ENCODE results near the gene FAM13A.
"Not testable (repeated sequence)": the region's sequence is repeated elsewhere in the genome, so short reads cannot be mapped to it uniquely, and the experiment has no call there.

FAM13A gene

GRCh38 chr4:88955580-88956380 is 101.2 kb downstream of the FAM13A start:
- no peak for DNase-seq

- DNase-seq = no peak
Observed at GRCh38 chr4:88953400-88953799, 103.6 kb downstream of the FAM13A start.

- DNase-seq = no peak
Observed at GRCh38 chr4:88952081-88952480, 104.9 kb downstream of the FAM13A start.

GRCh38 chr4:88949605-88950004 is 107.4 kb downstream of the FAM13A start:
- DNase-seq = peak; percentile 59

GRCh38 chr4:88940506-88940905 is 116.5 kb downstream of the FAM13A start:
- DNase-seq = no peak

GRCh38 chr4:88939697-88940096 is 117.3 kb downstream of the FAM13A start:
- DNase-seq = no peak

GRCh38 chr4:88938138-88938537 is 118.8 kb downstream of the FAM13A start:
- peak; percentile 23 for DNase-seq

GRCh38 chr4:88937081-88937480 is 119.9 kb downstream of the FAM13A start:
- no peak for DNase-seq

- no peak for DNase-seq
Observed at GRCh38 chr4:88933414-88934160, 123.4 kb downstream of the FAM13A start.

GRCh38 chr4:88928852-88929251 is 128.1 kb downstream of the FAM13A start:
- DNase-seq = no peak

GRCh38 chr4:88927420-88927819 is 129.6 kb downstream of the FAM13A start:
- DNase-seq = no peak

- DNase-seq = no peak
Observed at GRCh38 chr4:88919056-88919455, 137.9 kb downstream of the FAM13A start.

- DNase-seq = not testable (repeated sequence)
Observed at GRCh38 chr4:88913181-88913580, 143.8 kb downstream of the FAM13A start.

- DNase-seq = no peak
Observed at GRCh38 chr4:88911246-88912212, 145.5 kb downstream of the FAM13A start.

- no peak for DNase-seq
Observed at GRCh38 chr4:88910101-88910500, 146.9 kb downstream of the FAM13A start.

- no peak for DNase-seq
Observed at GRCh38 chr4:88908521-88908920, 148.5 kb downstream of the FAM13A start.

GRCh38 chr4:88908003-88908402 is 149.0 kb downstream of the FAM13A start:
- DNase-seq = no peak

GRCh38 chr4:88907478-88907877 is 149.5 kb downstream of the FAM13A start:
- DNase-seq = no peak

- DNase-seq = not testable (repeated sequence)
Observed at GRCh38 chr4:88904240-88904639, 152.7 kb downstream of the FAM13A start.

GRCh38 chr4:88900432-88900831 is 156.6 kb downstream of the FAM13A start:
- DNase-seq = no peak

GRCh38 chr4:88897752-88898151 is 159.2 kb downstream of the FAM13A start:
- DNase-seq = no peak

- no peak for DNase-seq
Observed at GRCh38 chr4:88897180-88897579, 159.8 kb downstream of the FAM13A start.

- no peak for DNase-seq
Observed at GRCh38 chr4:88893961-88894360, 163.0 kb downstream of the FAM13A start.

Measured in NCI-H2029 (cell line).